Ishikawa (cell line): ENCODE results near the gene SLC45A3.

Experiments
- CEBPB ChIP-seq: IDR thresholded peaks from 2 replicates; pipeline ENCODE4 v1.6.1; 2012
- CREB1 ChIP-seq: IDR thresholded peaks from 2 replicates; pipeline ENCODE4 v1.6.1; 2012; ENCODE audit warnings: low read depth
- EGR1 ChIP-seq: IDR thresholded peaks from 2 replicates; pipeline ENCODE4 v1.6.1; 2012
- EP300 ChIP-seq: IDR thresholded peaks from 2 replicates; pipeline ENCODE4 v1.6.1; 2012; ENCODE audit warnings: borderline replicate concordance
- FOXM1 ChIP-seq: IDR thresholded peaks from 2 replicates; pipeline ENCODE4 v1.6.1; 2012; ENCODE audit warnings: low read depth, borderline replicate concordance
- NFIC ChIP-seq: IDR thresholded peaks from 2 replicates; pipeline ENCODE4 v1.6.1; 2012
- RAD21 ChIP-seq: IDR thresholded peaks from 2 replicates; pipeline ENCODE4 v1.6.1; 2012; ENCODE audit warnings: low read depth
- TAF1 ChIP-seq: IDR thresholded peaks from 2 replicates; pipeline ENCODE4 v1.6.1; 2012; ENCODE audit warnings: low read depth, mild to moderate bottlenecking
- TCF12 ChIP-seq: IDR thresholded peaks from 2 replicates; pipeline ENCODE4 v1.6.1; 2012; ENCODE audit warnings: low read depth
- YY1 ChIP-seq: IDR thresholded peaks from 2 replicates; pipeline ENCODE4 v1.6.1; 2012; ENCODE audit warnings: low read depth
- ZBTB7A ChIP-seq: IDR thresholded peaks from 2 replicates; pipeline ENCODE4 v1.6.1; 2012; ENCODE audit warnings: low read depth
- TF ChIP-seq, protein P1 (sequence below): IDR thresholded peaks from 2 replicates; pipeline ENCODE4 v1.6.1; 2012
- TF ChIP-seq, protein P2 (sequence below): IDR thresholded peaks from 2 replicates; pipeline ENCODE4 v1.6.1; 2012; ENCODE audit warnings: low read depth, mild to moderate bottlenecking

DNA sequence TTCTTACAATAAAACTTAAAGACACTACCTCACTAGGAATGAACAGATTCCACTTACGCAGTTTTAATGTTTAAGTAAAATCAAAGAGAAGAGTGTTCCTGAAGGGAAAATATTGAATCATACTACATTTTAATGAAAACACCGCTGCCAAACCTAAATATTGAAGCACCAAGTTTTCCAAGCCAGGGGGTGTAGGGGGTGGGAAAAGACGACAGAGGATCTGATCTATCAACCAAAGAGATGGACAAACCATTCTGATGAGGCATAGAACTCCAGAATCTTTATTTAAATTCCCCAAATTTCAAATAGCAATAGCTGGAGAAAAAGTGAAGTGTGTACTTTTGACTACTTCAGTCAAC lies 49.7 kb downstream of the SLC45A3 start:
- TF ChIP-seq YY1 (no peak), EGR1 (no peak), NFIC (no peak), TAF1 (no peak), EP300 (no peak), CREB1 (no peak), ZBTB7A (no peak), TCF12 (no peak), FOXM1 (no peak), RAD21 (no peak), CEBPB (no peak)
- TF ChIP-seq, protein P1, sequence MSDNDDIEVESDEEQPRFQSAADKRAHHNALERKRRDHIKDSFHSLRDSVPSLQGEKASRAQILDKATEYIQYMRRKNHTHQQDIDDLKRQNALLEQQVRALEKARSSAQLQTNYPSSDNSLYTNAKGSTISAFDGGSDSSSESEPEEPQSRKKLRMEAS: no peak
- TF ChIP-seq, protein P2, sequence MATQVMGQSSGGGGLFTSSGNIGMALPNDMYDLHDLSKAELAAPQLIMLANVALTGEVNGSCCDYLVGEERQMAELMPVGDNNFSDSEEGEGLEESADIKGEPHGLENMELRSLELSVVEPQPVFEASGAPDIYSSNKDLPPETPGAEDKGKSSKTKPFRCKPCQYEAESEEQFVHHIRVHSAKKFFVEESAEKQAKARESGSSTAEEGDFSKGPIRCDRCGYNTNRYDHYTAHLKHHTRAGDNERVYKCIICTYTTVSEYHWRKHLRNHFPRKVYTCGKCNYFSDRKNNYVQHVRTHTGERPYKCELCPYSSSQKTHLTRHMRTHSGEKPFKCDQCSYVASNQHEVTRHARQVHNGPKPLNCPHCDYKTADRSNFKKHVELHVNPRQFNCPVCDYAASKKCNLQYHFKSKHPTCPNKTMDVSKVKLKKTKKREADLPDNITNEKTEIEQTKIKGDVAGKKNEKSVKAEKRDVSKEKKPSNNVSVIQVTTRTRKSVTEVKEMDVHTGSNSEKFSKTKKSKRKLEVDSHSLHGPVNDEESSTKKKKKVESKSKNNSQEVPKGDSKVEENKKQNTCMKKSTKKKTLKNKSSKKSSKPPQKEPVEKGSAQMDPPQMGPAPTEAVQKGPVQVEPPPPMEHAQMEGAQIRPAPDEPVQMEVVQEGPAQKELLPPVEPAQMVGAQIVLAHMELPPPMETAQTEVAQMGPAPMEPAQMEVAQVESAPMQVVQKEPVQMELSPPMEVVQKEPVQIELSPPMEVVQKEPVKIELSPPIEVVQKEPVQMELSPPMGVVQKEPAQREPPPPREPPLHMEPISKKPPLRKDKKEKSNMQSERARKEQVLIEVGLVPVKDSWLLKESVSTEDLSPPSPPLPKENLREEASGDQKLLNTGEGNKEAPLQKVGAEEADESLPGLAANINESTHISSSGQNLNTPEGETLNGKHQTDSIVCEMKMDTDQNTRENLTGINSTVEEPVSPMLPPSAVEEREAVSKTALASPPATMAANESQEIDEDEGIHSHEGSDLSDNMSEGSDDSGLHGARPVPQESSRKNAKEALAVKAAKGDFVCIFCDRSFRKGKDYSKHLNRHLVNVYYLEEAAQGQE: no peak
